HepG2 (cell line): ENCODE data around the gene HYOU1. TPM values are rescaled to one million over a fixed set of nuclear protein-coding genes. Genes with fewer than 3 reads are reported as not detected.

Source experiments
- ARID2 ChIP-seq: sonication (generic); formaldehyde crosslinking; IDR thresholded peaks from 2 replicates; pipeline ENCODE4 v1.8.1; 2022; ENCODE audit warnings: mild to moderate bottlenecking, missing genetic modification reagents, borderline replicate concordance
- CBX1 ChIP-seq: IDR thresholded peaks from one replicate; pipeline ENCODE4 v1.6.1; 2016; ENCODE audit warnings: antibody characterized with exemption, low read depth
- HOXA3 ChIP-seq: sonication (generic); formaldehyde crosslinking; IDR thresholded peaks from 2 replicates; pipeline ENCODE4 v1.5.0; 2020; ENCODE audit warnings: missing genetic modification reagents
- KDM1A ChIP-seq: IDR thresholded peaks from 2 replicates; pipeline ENCODE4 v1.6.1; 2016; ENCODE audit warnings: missing compliant biosample characterization
- KLF9 ChIP-seq: IDR thresholded peaks from 2 replicates; pipeline ENCODE4 v1.6.1; 2016; ENCODE audit warnings: low read depth
- MIER3 ChIP-seq: IDR thresholded peaks from 2 replicates; pipeline ENCODE4 v1.6.1; 2016; ENCODE audit warnings: missing compliant biosample characterization, borderline replicate concordance
- NFKB2 ChIP-seq: sonication (generic); formaldehyde crosslinking; IDR thresholded peaks from 2 replicates; pipeline ENCODE4 v1.4.0; 2020; ENCODE audit warnings: missing genetic modification reagents, borderline replicate concordance
- PATZ1 ChIP-seq: sonication (generic); formaldehyde crosslinking; IDR thresholded peaks from 2 replicates; pipeline ENCODE4 v1.4.0; 2020; ENCODE audit warnings: missing genetic modification reagents
- PHF21A ChIP-seq: sonication (generic); formaldehyde crosslinking; IDR thresholded peaks from 2 replicates; pipeline ENCODE4 v1.5.0; 2020; ENCODE audit warnings: mild to moderate bottlenecking, missing genetic modification reagents
- SIN3A ChIP-seq: IDR thresholded peaks from 2 replicates; pipeline ENCODE4 v1.6.1; 2011; ENCODE audit warnings: low read depth, mild to moderate bottlenecking, control low read depth, low read length, borderline replicate concordance
- SP1 ChIP-seq, 2 experiments: fragments of 450-650 bp in 1 of 2; sonication (generic) in 1 of 2; formaldehyde crosslinking in 1 of 2; IDR thresholded peaks; 2 replicates each; pipeline versions ENCODE4 v1.4.0 to v1.6.1; 2016 to 2020; ENCODE audit warnings: missing genetic modification reagents in 1 of 2
- SRSF9 ChIP-seq: fragments of 200-400 bp; formaldehyde crosslinking; IDR thresholded peaks from 2 replicates; pipeline ENCODE4 v1.6.1; 2018; ENCODE audit warnings: borderline replicate concordance, mild to moderate bottlenecking, low read depth, low read length; ENCODE audit not compliant: insufficient read depth, poor library complexity, severe bottlenecking
- U2AF1 ChIP-seq: fragments of 200-400 bp; formaldehyde crosslinking; optimal IDR thresholded peaks from 2 replicates; pipeline ENCODE3; 2017; ENCODE audit warnings: mild to moderate bottlenecking, low read depth, low read length
- ZBTB7A ChIP-seq: sonication (generic); formaldehyde crosslinking; IDR thresholded peaks from 2 replicates; pipeline ENCODE4 v1.8.0; 2022; ENCODE audit warnings: mild to moderate bottlenecking, missing genetic modification reagents
- ZFX ChIP-seq: sonication (generic); formaldehyde crosslinking; IDR thresholded peaks from 2 replicates; pipeline ENCODE4 v1.4.0; 2020; ENCODE audit warnings: mild to moderate bottlenecking, low read depth, missing genetic modification reagents, moderate library complexity
- ZNF703 ChIP-seq: sonication (generic); formaldehyde crosslinking; IDR thresholded peaks from 2 replicates; pipeline ENCODE4 v1.5.1; 2020; ENCODE audit warnings: missing genetic modification reagents, mild to moderate bottlenecking, moderate library complexity, borderline replicate concordance
- ZNF749 ChIP-seq: sonication (generic); formaldehyde crosslinking; IDR thresholded peaks from 2 replicates; pipeline ENCODE4 v1.8.0; 2022; ENCODE audit warnings: mild to moderate bottlenecking, missing genetic modification reagents, moderate library complexity, borderline replicate concordance
- polyA plus RNA-seq, 8 experiments: library from polyadenylated mRNA; depleted of rRNA in 3 of 8; stranded (reverse) in 7 of 8; unstranded in 1 of 8; fragments of >200 nt; fragmentation: Illumina TruSeq in 4 of 8; extraction: Trizol in 4 of 8; gene quantifications; 2 replicates each; pipeline versions ENCODE4 v1.2.1 to v1.2.3, GENCODE V29; 2011 to 2016; ENCODE audit warnings: low read depth in 4 of 8, missing spikeins in 1 of 8, mixed read lengths in 1 of 8; ENCODE audit not compliant: insufficient read depth in 1 of 8
- total RNA-seq, 5 experiments: library from RNA; depleted of rRNA; stranded (reverse); fragments of >200 nt; fragmentation: Illumina TruSeq; extraction: Trizol; gene quantifications; 2 replicates each; pipeline ENCODE4 v1.2.3, GENCODE V29; 2016; ENCODE audit warnings: low read depth in 1 of 5
- TF ChIP-seq, protein P1 (sequence below): IDR thresholded peaks from 2 replicates; pipeline ENCODE4 v1.6.1; 2016; ENCODE audit warnings: missing compliant biosample characterization, missing genetic modification reagents, borderline replicate concordance
- TF ChIP-seq, protein P2 (sequence below): sonication (generic); formaldehyde crosslinking; IDR thresholded peaks from 2 replicates; pipeline ENCODE4 v1.5.1; 2020; ENCODE audit warnings: mild to moderate bottlenecking, missing genetic modification reagents, borderline replicate concordance

Gene HYOU1
- total and polyA plus RNA-seq, 2 of the 13 experiments (the other 11 are each of a cell fraction or from before 2014, with no cell fraction given) = 127 to 155 TPM

DNA sequence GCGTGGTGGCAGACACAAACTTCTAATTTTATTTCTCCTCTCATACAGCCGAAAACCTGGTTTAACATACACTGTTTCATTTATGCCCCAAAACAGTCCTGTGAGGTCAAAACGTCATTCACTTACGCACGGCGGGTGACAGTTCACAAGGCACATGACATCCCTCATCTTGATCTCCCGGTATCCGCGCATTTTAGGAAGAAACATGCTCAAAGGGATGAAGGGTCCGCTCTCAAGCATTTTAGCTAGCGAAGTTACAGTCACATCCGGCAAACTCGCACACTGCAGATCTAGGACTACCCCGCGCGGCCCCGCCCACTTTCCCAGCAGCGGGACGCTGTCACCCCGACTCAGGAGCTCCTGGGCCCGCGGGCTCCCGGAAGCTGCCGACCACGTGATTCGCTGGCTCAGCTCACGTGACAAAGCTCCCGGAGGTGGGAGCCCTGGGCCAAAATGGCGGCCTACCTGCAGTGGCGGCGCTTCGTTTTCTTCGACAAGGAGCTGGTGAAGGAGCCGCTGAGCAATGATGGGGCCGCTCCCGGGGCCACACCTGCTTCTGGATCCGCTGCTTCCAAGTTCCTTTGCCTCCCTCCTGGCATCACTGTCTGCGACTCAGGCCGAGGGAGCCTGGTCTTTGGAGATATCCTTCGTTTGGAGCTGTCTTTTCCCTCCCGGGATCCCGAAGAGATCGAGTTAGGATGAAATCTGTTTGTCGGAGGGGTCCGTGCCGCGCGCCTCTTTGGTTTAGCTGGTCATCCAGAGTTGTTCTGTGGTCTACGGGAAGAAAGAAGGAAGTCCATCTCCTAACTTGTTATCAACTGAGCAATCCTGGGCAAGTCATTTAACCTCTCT lies 10.6 kb upstream of the HYOU1 start, which contains the start of gene VPS11 (continued):
- TF ChIP-seq SIN3A (peak; percentile 91), NFKB2 (CRISPR knock-in tag) (peak; percentile 38; the same call in 1 of the 2 replicates), SRSF9 (no peak), ZFX (CRISPR knock-in tag) (peak; percentile 69; the same call in 1 of the 2 replicates), ZBTB7A (CRISPR knock-in tag) (0 out of 2 replicates have a peak, but pooled peaks have one; percentile 18), ZNF749 (no peak), ARID2 (peak; percentile 65; the same call in 1 of the 2 replicates), PHF21A (peak; percentile 84), PATZ1 (peak; percentile 47), KDM1A (CRISPR knock-in tag) (no peak), MIER3 (CRISPR knock-in tag) (peak; percentile 85; the same call in 1 of the 2 replicates), U2AF1 (no peak), KLF9 (CRISPR knock-in tag) (peak; percentile 66; the same call in 1 of the 2 replicates), HOXA3 (CRISPR knock-in tag) (peak; percentile 84), CBX1 (peak; percentile 69), SP1 (IDR thresholded peaks at IDR 0.05) (no peak), SP1 (CRISPR knock-in tag; IDR thresholded peaks at IDR 0.05) (peak; percentile 81), ZNF703 (no peak)
- TF ChIP-seq, protein P1, sequence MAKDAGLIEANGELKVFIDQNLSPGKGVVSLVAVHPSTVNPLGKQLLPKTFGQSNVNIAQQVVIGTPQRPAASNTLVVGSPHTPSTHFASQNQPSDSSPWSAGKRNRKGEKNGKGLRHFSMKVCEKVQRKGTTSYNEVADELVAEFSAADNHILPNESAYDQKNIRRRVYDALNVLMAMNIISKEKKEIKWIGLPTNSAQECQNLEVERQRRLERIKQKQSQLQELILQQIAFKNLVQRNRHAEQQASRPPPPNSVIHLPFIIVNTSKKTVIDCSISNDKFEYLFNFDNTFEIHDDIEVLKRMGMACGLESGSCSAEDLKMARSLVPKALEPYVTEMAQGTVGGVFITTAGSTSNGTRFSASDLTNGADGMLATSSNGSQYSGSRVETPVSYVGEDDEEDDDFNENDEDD (CRISPR knock-in tag) = peak; percentile 70; the same call in 1 of the 2 replicates
- TF ChIP-seq, protein P2, sequence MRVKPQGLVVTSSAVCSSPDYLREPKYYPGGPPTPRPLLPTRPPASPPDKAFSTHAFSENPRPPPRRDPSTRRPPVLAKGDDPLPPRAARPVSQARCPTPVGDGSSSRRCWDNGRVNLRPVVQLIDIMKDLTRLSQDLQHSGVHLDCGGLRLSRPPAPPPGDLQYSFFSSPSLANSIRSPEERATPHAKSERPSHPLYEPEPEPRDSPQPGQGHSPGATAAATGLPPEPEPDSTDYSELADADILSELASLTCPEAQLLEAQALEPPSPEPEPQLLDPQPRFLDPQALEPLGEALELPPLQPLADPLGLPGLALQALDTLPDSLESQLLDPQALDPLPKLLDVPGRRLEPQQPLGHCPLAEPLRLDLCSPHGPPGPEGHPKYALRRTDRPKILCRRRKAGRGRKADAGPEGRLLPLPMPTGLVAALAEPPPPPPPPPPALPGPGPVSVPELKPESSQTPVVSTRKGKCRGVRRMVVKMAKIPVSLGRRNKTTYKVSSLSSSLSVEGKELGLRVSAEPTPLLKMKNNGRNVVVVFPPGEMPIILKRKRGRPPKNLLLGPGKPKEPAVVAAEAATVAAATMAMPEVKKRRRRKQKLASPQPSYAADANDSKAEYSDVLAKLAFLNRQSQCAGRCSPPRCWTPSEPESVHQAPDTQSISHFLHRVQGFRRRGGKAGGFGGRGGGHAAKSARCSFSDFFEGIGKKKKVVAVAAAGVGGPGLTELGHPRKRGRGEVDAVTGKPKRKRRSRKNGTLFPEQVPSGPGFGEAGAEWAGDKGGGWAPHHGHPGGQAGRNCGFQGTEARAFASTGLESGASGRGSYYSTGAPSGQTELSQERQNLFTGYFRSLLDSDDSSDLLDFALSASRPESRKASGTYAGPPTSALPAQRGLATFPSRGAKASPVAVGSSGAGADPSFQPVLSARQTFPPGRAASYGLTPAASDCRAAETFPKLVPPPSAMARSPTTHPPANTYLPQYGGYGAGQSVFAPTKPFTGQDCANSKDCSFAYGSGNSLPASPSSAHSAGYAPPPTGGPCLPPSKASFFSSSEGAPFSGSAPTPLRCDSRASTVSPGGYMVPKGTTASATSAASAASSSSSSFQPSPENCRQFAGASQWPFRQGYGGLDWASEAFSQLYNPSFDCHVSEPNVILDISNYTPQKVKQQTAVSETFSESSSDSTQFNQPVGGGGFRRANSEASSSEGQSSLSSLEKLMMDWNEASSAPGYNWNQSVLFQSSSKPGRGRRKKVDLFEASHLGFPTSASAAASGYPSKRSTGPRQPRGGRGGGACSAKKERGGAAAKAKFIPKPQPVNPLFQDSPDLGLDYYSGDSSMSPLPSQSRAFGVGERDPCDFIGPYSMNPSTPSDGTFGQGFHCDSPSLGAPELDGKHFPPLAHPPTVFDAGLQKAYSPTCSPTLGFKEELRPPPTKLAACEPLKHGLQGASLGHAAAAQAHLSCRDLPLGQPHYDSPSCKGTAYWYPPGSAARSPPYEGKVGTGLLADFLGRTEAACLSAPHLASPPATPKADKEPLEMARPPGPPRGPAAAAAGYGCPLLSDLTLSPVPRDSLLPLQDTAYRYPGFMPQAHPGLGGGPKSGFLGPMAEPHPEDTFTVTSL = no peak
